ENCODE results near the gene IGFN1.
"Not testable (repeated sequence)": the region's sequence is repeated elsewhere in the genome, so short reads cannot be mapped to it uniquely, and the experiment has no call there.

Gene IGFN1

GRCh38 chr1:201251851-201252430 lies 61.3 kb downstream of the IGFN1 start:
- no peak for DNase-seq

- DNase-seq, result no peak
Measured at GRCh38 chr1:201252944-201253371, 62.3 kb downstream of the IGFN1 start.

- no peak for DNase-seq
Measured at GRCh38 chr1:201253411-201253810, 62.8 kb downstream of the IGFN1 start.

DNA sequence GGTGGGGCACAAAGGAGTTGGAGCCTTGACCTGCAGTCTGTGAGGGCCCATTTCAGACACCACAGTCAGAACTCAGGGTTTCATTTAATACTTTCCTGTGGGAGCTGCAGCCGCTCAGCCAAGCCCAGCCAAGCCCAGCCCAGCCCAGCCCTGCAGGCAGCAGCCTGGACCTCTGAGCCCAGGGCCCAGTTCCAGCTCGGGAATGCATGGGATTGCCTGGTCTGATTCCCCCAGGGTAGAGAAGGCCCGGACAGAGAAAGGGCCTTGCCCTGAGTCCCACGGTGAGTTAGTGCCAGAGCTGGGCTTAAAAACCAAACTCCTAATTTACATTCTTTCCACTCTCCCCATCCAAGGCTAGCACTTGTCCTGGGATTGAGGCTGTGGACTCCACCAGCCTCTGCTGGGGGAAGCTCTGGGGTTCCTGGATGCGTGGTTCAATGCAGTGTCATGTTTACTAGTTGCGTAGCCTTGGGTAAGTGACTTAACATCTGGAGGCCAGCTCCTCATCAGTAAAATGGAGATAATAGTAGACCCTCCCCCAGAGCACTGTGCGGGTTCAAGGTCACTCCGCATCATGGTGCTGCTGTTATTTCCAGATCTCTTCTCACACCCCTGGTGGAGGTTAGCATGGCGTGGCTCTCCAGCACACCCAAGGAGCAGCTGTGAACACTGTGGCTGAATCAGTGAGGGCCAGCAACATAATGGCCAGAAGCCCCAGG lies 63.4 kb downstream of the IGFN1 start:
- no peak for DNase-seq

GRCh38 chr1:201254625-201255478 lies 64.2 kb downstream of the IGFN1 start:
- peak; percentile 47 for DNase-seq

DNA sequence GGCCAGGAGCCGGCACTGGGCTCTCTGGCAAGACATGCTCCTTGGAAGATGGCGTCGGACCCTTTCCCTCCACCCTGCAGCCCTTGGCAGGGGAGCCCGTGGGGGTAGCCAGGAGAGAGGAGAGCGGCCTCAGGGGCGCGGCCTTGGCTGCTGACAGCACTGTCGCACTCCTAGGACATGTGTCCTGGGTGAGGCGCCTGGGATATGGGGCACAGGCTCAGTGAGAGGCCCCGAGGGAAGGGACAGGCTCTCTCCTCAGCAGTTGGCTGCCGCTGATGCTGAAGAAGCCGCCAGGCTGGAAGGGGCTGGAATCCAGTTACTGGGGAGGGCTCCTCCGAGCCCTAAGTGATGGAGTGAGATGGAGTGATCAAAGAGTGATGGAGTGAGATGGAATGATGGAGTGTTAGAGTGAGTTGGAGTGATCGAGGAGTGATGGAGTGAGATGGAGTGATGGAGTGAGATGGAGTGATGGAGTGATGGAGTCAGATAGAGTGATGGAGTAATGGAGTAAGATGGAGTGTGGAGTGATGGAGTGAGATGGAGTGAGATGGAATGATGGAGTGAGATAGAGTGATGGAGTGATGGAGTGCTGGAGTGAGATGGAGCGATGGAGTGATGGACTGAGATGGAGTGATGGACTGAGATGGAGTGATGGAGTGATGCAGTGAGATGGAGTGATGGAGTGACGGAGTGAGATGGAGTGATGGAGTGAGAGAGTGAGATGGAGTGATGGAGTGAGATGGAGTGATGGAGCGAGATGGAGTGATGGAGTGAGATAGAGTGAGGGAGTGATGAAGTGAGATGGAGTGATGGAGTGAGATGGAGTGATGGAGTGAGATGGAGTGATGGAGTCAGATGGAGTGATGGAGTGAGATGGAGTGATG lies 65.1 kb downstream of the IGFN1 start:
- DNase-seq, result no peak

DNA sequence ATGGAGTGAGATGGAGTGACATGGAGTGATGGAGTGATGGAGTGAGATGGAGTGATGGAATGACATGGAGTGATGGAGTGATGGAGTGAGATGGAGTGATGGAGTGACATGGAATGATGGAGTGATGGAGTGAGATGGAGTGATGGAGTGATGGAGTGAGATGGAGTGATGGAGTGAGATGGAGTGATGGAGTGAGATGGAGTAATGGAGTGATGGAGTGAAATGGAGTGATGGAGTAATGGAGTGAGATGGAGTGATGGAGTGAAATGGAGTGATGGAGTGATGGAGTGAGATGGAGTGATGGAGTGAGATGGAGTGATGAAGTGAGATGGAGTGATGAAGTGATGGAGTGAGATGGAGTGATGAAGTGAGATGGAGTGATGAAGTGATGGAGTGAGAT lies 67.5 kb downstream of the IGFN1 start:
- DNase-seq, result not testable (repeated sequence)

GRCh38 chr1:201258763-201259230 lies 68.2 kb downstream of the IGFN1 start:
- DNase-seq, result no peak

DNA sequence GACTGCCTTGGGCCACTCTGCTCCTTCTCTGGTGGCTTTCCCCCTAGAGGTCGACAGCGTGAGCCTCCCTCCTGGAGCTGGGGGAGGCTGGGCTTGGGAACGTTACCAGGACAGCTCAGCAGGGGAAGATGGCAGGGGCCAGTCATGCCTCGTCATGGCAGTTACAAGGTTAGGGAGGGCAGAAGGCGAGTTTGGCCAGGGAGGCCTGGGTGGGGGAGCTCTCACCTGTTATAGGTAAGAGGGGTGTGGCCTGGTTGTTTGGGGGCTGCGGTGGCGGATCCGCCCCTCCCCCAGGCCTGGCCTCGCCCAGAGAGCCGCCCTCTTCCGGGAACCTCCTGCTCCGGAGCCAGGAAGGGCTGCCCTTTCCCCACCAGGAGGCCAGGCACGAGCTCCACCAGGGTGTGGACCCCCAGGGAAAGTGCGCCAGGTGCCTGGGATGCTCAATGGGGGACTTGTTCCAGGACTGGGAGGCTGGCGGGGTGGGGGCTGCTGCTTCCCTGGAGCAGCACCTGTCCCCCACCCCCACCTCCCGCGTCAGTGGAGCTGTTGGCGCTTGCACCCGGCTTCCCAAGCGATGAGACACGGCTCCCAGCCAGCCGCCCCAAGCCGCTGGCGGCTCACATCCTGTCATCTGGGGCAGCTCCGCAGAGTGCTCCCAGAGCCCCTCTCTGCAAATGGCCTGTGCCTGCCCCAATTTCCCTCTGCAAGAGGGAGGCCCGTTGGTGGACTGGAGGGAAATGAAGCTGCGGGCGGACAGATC lies 69.0 kb downstream of the IGFN1 start:
- no peak for DNase-seq

DNA sequence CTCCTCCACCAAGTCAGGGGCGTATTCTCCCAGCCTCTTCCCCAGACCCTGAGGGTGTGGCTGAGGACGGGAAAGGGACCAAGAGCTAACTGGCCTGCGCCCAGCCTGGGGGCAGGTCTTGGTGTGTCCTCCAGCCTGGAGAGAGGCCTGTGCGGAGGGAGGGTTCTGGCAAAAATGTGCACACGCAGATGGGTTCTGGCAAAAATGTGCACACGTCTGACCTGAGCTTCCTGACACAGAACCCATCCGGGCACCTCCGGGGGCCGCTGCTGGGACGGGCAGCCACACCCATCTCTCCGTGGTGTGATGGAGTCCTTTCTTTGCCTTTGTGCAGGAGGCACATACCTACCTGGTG lies 69.6 kb downstream of the IGFN1 start:
- DNase-seq, result no peak

DNA sequence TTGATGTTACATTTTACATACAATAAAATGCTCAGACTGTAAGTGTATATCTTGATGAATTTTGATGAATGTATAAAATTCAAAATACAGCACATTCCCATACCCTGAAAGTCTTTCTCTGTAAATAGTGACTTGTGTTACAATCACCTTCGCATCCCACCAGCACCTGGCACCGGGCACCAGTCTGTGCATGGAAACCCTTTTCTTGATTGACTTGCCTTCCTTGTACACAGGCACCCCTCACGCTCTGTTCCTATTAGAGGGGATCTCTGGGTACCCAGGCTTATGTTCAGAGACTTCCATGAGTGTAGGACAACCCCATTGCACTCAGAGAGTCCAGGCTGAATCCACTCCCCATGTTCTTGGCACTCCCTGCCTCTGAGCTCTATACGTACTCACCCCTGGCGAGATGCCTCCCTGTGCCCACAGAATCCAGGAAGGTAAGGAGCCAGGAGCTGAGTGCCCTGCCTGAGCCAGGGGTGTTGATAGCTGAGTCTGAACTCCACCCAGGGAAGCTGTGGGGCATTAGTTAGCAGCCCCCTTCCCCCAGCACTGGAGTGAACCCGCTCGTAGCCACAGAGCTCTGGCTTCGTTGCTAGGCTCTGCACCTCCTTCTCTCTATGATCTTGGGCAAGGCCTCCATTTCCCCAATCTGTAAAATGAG lies 70.2 kb downstream of the IGFN1 start:
- DNase-seq, result no peak

- no peak for DNase-seq
Measured at GRCh38 chr1:201261771-201262547, 71.3 kb downstream of the IGFN1 start.

DNA sequence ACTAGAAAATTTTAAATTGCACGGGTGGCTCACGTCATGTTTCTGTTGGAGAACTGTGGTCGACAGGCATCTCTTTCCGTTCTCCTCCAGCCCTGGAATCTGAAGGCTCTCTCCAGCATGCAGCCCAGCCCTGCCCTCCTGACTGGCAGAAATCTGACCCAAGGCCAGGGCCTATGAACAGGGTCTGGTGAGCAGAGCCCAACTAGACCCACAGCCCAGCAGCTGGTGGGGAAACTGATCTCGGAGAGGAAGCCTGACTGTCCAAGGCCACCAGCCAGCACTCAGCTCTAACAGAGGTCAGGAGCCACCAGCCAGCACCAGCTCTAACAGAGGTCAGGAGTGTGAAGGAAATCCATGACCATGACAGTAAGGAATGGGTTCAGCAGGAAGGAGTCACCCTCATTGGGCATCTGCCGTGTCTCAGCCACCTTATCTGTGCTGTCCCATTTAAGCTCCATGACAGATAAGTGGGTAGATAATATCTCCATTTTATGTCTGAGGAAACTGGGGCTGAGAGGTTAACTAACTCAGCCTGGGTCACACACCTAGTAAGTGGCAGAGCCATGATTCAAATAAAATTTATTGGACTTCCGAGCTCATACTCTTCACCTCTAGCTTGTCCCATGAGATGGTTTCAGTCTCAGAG lies 72.5 kb downstream of the IGFN1 start:
- no peak for DNase-seq

DNA sequence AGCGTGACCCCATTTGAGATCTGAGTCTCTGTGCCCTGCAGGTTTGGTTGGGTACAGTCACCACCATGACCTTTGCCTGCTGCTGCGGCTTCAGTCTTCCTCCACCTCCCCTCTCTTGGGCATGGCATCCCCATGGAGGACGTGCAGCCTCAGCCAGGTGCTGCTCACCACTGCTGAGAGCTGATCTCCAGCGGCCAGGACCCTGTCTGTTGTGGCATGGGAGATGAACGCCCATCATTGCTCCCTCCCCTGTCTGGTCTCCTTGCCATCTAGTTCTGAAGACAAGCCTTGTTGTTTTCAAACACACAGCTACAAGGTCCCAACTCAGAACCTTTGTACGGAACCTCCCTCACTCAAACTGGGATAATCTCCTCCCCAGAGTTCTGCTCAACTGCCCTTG lies 73.4 kb downstream of the IGFN1 start:
- no peak for DNase-seq

DNA sequence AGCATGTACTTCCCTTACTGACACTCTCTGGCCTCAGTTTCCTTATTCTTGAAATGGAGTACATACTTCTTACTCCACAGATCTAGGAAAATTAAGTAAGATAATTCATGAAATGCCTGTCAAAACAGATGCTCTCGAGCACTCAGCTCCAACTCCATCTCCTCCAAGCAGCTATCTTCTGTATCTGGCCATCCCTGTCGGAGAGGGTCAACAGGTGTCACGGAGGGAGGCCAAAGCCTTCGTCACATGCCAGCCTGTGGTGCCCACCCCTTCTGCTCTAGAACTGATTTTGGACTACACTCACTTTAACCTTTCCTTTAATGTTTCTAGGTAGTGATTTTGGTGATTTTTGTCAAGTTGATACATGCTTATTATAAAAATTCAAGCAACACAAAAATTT lies 73.9 kb downstream of the IGFN1 start:
- no peak for DNase-seq

GRCh38 chr1:201265756-201266155 lies 75.1 kb downstream of the IGFN1 start:
- no peak for DNase-seq

DNA sequence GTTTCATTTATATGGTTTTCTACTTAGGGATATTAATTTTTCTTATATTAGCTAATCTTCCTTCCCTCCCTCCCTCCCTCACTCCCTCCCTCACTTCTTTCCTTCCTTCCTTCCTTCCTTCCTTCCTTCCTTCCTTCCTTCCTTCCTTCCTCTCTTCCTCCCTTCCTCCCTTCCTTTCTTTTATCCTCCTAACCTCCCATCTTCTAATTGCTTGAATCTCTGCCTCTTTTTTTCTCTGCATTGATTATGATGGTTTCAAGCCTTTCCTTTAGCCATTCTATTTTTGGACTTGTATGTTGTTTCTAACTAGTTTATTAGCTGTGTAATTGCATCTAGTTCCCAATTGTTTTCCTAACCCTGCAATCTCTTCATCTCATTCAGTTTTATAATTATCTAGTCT lies 75.7 kb downstream of the IGFN1 start:
- DNase-seq, result no peak

DNA sequence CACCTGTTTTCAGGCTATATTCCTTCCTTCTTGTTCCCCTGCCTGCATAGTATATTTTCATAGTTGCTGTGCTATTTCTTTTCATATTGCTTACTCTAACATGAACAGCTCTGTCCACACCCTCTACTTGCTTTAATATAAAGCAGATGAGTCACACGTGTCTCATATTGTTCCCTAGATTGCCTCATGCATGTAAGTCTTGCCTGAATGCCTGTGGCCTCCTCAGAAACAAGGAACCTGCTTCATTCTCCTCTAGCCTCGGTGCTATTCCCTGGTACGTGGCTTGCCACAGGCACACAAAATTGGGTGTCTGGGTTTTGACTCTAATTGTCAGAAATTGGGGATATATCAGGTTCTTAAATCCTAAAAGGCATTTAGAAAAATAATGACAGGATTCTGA lies 76.2 kb downstream of the IGFN1 start:
- DNase-seq, result no peak

DNA sequence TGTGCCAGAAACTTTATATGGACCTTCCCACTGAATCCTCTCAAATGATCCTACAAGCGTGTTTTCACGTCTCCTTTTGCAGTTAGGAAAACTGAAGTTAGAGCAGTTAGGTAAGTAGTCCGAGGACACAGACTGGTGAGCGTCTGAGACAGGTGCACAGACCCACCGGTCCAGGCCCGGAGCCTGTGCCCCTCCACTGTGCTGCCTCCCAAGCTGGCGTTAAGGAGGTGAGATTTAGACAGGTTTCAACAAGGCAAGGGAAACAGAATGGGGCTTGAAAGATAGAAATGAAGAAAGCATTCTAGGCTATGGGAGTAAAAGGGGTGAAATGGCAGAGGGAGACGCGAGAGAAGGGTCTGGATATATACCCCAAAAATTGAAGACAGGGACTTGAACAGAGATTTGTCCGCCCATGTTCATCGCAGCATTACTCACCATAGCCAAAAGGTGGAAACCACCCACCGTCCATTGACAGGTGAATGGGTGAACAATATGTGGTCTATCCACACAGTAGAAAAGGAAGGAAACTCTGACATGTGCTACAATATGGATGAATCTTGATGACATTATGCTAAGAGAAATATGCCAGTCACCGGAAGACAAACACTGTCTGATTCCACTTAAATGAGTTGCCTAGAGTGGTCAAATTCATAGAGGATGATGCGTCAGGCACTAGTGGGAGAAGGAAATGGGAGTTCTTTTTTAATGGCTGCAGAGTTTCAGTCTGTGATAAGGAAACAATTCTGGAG lies 77.0 kb downstream of the IGFN1 start:
- DNase-seq, result no peak
